Loucy (cell line): ENCODE measurements around the gene HOXB9.

ENCODE experiments used
- H2AFZ ChIP-seq: fragments of 200-600 bp; sonication (generic); 2 replicates; pipeline ENCODE4 v1.6.0; 2016; ENCODE audit warnings: antibody characterized with exemption, mild to moderate bottlenecking, low read length, moderate library complexity
- H3F3A ChIP-seq: fragments of 200-600 bp; 2 replicates; pipeline ENCODE4 v1.6.0; 2016; ENCODE audit warnings: antibody characterized with exemption, low read depth, mild to moderate bottlenecking
- H3K27me3 ChIP-seq: fragments of 200-600 bp; sonication (generic); 2 replicates; pipeline ENCODE4 v1.6.1; 2014; ENCODE audit warnings: low read length, mild to moderate bottlenecking; ENCODE audit not compliant: insufficient read depth, poor library complexity, severe bottlenecking
- H3K36me3 ChIP-seq: fragments of 200-600 bp; sonication (generic); 2 replicates; pipeline ENCODE4 v1.6.1; 2016; ENCODE audit warnings: low read length; ENCODE audit not compliant: insufficient read depth
- H3K4me1 ChIP-seq: fragments of 200-600 bp; sonication (generic); 2 replicates; pipeline ENCODE4 v1.5.1; 2014; ENCODE audit warnings: low read length, mild to moderate bottlenecking; ENCODE audit not compliant: insufficient read depth, poor library complexity, severe bottlenecking
- H3K4me2 ChIP-seq: fragments of 200-600 bp; sonication (generic); 2 replicates; pipeline ENCODE4 v1.6.0; 2014; ENCODE audit warnings: antibody characterized with exemption, low read length, low read depth, mild to moderate bottlenecking; ENCODE audit not compliant: poor library complexity, severe bottlenecking
- H3K4me3 ChIP-seq: fragments of 200-600 bp; sonication (generic); 2 replicates; pipeline ENCODE4 v1.5.1; 2014; ENCODE audit warnings: low read length, mild to moderate bottlenecking, mixed read lengths; ENCODE audit not compliant: poor library complexity, severe bottlenecking
- H3K79me2 ChIP-seq: fragments of 200-600 bp; sonication (generic); 2 replicates; pipeline ENCODE4 v1.6.1; 2014; ENCODE audit warnings: low read length; ENCODE audit not compliant: insufficient read depth
- H3K9ac ChIP-seq: fragments of 200-600 bp; sonication (generic); 2 replicates; pipeline ENCODE4 v1.6.0; 2014; ENCODE audit warnings: mild to moderate bottlenecking, low read depth, low read length, moderate library complexity; ENCODE audit not compliant: poor library complexity, severe bottlenecking
- H3K9me2 ChIP-seq: fragments of 200-600 bp; sonication (generic); replicated peaks from 2 replicates; pipeline ENCODE4 v1.6.1; 2016; ENCODE audit warnings: low read depth, low read length, mixed read lengths
- H3K9me3 ChIP-seq: fragments of 200-600 bp; sonication (generic); 2 replicates; pipeline ENCODE4 v1.6.1; 2014; ENCODE audit warnings: mild to moderate bottlenecking, antibody characterized with exemption, low read length, low read depth; ENCODE audit not compliant: insufficient read depth
- H4K20me1 ChIP-seq: fragments of 200-600 bp; sonication (generic); 2 replicates; pipeline ENCODE4 v1.6.0; 2014; ENCODE audit warnings: antibody characterized with exemption, low read length, mild to moderate bottlenecking; ENCODE audit not compliant: insufficient read depth, poor library complexity, severe bottlenecking
- CTCF ChIP-seq: fragments of 200-600 bp; sonication (generic); conservative IDR thresholded peaks from 2 replicates; pipeline ENCODE4 v1.5.1; 2014; ENCODE audit warnings: mild to moderate bottlenecking, antibody characterized with exemption, low read length
- EZH2phosphoT487 ChIP-seq: fragments of 200-600 bp; IDR thresholded peaks from 2 replicates; pipeline ENCODE4 v1.6.1; 2018; ENCODE audit warnings: antibody characterized with exemption, mild to moderate bottlenecking, moderate library complexity, borderline replicate concordance

Gene HOXB9

GRCh38 chr17:48596000-48596734, 30.0 kb downstream of the HOXB9 start:
- peak overlapping the region; percentile 98 for H3K4me2 ChIP-seq
- H3K9me2 ChIP-seq, result no peaks in the 10 kb centered on the region
- peaks cover 53% of the 10 kb centered on the region for H3K27me3 ChIP-seq
- peaks cover 29% of the 10 kb centered on the region for H3K4me1 ChIP-seq
- peak overlapping the region; percentile 100 for H3K9ac ChIP-seq
- peaks cover 80% of the 10 kb centered on the region for H3K36me3 ChIP-seq
- no peak overlapping the region for H2AFZ ChIP-seq
- H3K4me3 ChIP-seq, result peak overlapping the region; percentile 89
- no peaks in the 10 kb centered on the region for H3K9me3 ChIP-seq
- H4K20me1 ChIP-seq, result peaks cover 82% of the 10 kb centered on the region
- peaks cover 98% of the 10 kb centered on the region for H3K79me2 ChIP-seq
- H3F3A ChIP-seq, result peaks cover 7% of the 10 kb centered on the region; the same call in 1 of the 2 replicates
- no peak for TF ChIP-seq EZH2phosphoT487
- no peak for TF ChIP-seq CTCF

GRCh38 chr17:48595278-48595999, 30.7 kb downstream of the HOXB9 start:
- Histone ChIP-seq H3K9me3 (no peaks in the 10 kb centered on the region), H3F3A (peaks cover 7% of the 10 kb centered on the region; the same call in 1 of the 2 replicates), H3K9me2 (no peaks in the 10 kb centered on the region), H3K79me2 (peaks cover 98% of the 10 kb centered on the region), H3K4me2 (peak overlapping the region; percentile 98), H3K4me3 (peak overlapping the region; percentile 89), H3K36me3 (peaks cover 76% of the 10 kb centered on the region), H3K27me3 (peaks cover 46% of the 10 kb centered on the region), H4K20me1 (peaks cover 82% of the 10 kb centered on the region), H3K4me1 (peaks cover 35% of the 10 kb centered on the region), H3K9ac (peak overlapping the region; percentile 100), H2AFZ (no peak overlapping the region)
- TF ChIP-seq CTCF (no peak), EZH2phosphoT487 (no peak)

GRCh38 chr17:48594538-48595277, 31.4 kb downstream of the HOXB9 start:
- Histone ChIP-seq H3K36me3 (peaks cover 69% of the 10 kb centered on the region), H3K9me2 (no peaks in the 10 kb centered on the region), H3K9ac (peak overlapping the region; percentile 100), H3F3A (peaks cover 7% of the 10 kb centered on the region; the same call in 1 of the 2 replicates), H3K9me3 (no peaks in the 10 kb centered on the region), H3K4me1 (peaks cover 30% of the 10 kb centered on the region), H3K4me3 (peak overlapping the region; percentile 89), H3K27me3 (peaks cover 42% of the 10 kb centered on the region), H2AFZ (no peak overlapping the region), H3K4me2 (peak overlapping the region; percentile 98), H4K20me1 (peaks cover 79% of the 10 kb centered on the region), H3K79me2 (peaks cover 98% of the 10 kb centered on the region)
- TF ChIP-seq CTCF (no peak), EZH2phosphoT487 (no peak)
